NCI-H345 treated with DMSO at 0.1 percent for 48 hours (cell line): ENCODE measurements around the gene CAMK4.
A peak's percentile ranks its signal among the peaks of the same experiment; 100 is the strongest.
"Not testable (repeated sequence)": the region's sequence is repeated elsewhere in the genome, so short reads cannot be mapped to it uniquely, and the experiment has no call there.

Experiments used
- DNase-seq: peaks from one replicate; lab custom pipeline; 2025; ENCODE audit not compliant: unreplicated experiment; lab: John Stamatoyannopoulos, UW

CAMK4 gene

DNA sequence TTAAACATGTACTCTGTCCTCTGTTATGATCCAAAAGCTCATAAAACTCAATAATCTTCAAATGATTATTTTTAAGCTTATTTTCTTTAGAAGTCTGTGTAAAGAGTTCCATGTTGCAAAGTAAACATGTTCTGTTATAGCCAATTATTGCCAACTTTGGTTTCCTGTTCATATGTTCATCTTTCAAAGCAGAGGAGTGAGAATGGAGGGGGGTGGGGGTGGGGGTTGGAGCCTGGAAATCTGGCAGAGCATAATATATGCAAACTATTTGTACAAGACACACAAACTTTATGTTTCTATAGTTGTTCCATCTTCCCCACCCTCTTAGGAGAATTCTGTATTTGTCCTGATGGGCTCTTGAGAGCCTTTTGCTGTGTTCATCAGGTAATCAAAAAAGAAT is 153.1 kb downstream of the CAMK4 start:
- no peak for DNase-seq

GRCh38 chr5:111379391-111379816 is 155.2 kb downstream of the CAMK4 start:
- DNase-seq, result no peak

DNA sequence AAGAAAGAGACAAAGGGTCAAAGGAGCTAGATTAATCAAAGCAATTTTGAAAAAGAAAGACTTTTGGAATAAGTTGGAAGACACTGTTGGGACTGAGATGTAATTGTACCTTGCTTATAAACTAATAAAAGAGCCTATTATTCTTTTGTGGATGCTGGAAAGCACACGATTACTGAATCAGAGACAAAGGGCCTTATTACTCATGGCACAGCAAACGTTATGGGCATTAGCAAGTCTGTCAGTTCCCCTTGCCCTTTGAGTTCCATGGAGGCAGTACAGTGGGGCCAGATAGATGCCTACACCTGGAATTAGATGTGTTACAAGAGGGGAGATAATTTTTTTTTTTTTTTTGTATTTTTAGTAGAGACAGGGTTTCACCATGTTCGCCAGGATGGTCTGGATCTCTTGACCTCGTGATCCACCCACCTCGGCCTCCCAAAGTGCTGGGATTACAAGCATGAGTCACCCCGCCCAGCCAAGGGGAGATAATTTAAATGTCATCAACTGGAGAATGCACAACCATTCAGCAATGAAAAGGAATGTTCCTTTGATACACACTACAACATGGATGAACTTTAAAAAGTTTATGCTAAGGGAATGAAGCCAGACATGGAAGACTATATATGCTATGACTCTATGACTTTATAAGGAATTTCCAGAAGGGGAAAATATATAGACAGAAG is 159.2 kb downstream of the CAMK4 start:
- DNase-seq, result no peak

DNA sequence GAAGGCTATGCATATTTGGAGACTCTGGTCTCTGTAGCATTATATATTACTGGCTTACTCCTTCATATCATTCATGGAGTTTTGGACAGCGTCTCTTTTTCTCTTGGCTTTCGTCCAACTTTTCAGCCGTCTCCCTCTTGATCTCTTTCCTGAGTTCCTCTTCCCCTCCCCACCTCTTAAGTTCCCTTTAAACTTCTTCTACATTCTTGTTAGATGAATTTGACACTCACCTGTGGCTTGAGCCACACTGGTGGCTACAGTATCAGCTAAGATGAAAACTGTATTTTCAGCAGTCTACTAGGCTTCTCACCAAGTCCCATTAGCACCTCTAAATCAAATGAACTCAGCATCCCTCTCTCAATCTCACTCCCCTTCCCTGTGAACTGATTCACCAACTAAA is 160.0 kb downstream of the CAMK4 start:
- DNase-seq, result no peak

- DNase-seq, result no peak
Measured at GRCh38 chr5:111385051-111385450, 160.9 kb downstream of the CAMK4 start.

DNA sequence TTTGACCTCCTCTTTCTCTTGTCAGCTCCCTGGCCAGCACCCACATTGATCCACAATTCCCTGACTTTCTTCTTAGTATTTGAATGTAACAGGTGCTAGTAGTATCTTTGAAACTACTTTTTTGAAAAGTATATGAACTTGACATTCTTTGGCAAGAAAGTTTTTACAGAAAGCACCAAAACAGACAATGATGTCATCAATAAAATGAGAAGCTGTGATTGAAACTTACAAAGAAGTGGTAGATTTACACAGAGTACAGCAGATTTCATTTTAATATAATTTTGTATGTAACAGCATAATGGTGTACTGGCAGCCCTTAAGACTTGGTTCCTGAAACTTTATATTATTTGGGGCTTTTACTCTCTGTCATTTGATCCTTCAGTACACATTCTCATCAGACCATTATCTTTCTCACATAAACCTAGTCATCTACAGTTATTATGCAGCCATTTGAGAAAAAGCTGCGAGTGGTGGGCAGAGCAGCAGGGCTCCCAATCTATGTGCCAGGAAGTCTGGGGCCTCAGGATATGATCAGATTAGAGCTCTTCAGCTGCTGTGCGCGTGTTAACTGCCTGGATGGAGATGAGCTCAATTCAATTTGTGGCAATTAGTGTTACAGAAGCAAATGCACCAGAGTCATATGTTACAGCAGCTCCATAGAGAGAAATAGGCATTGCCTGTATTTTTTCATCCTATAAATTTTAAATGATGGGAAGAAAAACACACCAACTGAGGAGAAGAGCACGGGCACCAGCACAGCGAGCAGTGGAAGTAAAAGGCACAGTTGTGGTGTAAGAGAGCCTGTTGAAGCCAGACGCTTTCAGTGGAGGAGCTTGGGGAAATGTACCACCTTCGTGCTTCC is 162.0 kb downstream of the CAMK4 start:
- DNase-seq, result peak; percentile 4

GRCh38 chr5:111386832-111387162 is 162.6 kb downstream of the CAMK4 start:
- no peak for DNase-seq

DNA sequence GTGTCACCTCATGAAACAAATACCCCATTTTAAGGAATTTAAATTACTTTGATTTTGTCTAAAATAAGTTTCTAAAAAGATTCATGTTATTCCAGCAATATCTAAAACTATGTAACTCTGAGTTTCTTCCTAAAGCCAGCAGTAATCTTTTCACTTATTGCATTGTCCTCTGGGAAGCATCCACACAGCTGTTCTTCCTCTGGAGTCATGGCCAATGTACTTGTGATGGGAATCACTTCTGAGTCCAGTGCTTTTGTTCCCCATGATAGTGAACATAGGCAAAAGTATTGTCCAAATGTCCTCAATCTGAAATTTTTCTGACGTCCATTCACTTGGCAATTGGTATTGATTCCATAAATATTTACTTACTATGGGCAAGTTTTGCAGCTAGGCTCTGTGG is 163.2 kb downstream of the CAMK4 start:
- DNase-seq, result no peak

DNA sequence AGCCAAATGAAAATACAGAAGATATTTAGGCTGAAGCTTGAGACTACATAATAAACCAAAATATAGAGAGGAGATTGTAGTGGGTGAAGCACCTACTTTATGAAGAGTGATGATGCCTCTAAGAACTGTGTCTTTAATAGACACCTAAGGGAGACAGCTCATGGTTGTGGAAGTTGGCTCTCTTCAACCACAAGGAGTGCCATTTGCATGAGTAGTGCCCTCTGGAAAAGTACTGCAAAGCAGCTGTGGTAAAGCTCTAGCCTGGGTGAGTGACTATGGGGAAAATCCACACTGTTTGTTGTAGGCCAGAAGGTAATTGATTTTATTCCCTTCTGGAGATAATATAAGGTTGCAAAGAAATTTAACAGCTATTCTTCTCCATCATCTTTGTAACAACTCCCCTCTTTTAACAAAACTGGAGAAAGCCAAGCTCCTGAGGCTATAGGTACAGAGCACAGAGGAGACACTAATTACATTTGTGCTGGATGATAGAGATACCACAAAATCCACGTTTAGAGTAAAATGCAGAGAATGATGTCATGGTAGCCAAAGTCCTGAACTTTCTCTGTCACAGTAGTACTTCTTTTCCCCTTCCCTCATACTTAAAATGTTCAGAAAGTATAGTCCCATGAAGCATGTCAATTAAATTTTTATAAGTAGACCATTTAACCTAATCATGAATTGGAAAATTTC is 165.4 kb downstream of the CAMK4 start:
- DNase-seq, result no peak

DNA sequence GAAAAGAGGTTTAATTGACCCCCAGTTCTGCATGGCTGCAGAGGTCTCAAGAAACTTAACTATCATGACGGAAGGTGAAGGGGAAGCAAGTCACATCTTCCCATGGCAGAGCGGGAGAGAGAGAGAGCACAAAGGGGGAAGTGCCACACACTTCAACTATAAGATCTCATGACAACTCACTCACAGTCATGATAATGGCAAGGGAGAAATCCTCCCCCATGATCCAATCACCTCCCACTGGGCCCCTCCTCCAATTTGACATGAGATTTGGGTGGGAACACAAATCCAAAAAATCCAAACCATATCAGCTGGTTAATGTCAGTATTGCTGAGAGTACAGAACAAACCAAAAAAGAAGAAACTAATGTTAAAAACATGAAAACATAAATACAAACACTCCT is 168.0 kb downstream of the CAMK4 start:
- DNase-seq, result no peak

GRCh38 chr5:111394586-111394985 is 170.4 kb downstream of the CAMK4 start:
- no peak for DNase-seq

- no peak for DNase-seq
Measured at GRCh38 chr5:111398013-111398412, 173.8 kb downstream of the CAMK4 start.

DNA sequence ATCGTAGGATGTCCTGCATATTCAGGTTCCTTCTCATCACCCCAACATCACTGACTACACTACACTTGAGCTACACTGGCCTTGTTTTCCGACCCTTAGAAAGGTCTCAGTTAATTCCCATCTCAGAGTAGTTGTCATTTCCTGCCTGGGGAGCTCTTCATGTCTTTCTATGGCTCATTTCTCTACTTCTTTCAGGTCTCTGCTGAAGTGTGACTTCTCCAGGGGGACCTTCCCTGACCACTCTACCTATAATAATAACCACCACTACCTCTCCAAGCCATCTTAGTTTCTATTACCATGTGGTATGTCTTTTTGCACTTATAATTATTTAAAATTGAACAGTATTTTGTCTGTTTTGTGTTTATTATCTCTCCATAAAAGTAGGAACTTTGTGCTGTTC is 174.9 kb downstream of the CAMK4 start:
- DNase-seq, result no peak

DNA sequence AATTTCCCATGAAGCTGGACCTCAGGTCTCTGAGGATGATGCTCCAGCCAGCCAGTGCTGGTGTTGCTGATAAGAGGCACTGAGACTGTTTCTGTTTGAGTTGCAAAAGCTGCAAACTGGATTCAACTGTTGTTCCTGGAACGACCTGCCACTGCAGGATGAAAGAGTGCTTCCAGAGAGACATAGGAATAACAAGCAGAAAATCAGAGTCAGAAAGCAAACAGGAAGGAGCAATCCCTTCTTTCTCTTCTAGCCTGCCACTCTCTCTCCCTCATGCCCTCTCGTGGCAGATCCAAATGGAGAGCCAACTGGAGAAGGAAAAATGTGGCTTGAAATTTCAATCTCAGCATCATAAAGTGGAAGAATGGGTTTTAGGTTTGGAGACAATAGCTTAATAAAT is 177.7 kb downstream of the CAMK4 start:
- no peak for DNase-seq

- no peak for DNase-seq
Measured at GRCh38 chr5:111404270-111404769, 180.1 kb downstream of the CAMK4 start.

GRCh38 chr5:111407562-111407961 is 183.4 kb downstream of the CAMK4 start:
- DNase-seq, result no peak

DNA sequence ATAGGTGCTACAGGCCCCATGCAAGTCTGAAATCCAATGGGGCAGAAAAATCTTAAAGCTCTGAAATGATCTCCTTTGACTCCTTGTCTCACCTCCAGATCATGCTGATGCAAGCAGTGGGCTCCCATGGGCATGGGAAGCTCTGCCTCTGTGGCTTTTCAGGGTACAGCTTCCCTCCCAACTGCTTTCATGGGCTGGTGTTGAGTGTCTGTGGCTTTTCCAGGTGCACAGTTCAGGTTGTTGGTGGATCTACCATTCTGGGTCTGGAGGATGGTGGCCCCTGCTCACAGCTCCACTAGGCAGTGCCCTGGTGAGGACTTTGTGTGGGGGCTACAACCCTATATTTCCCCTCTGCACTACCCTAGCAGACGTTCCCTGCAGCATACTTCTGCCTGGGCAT is 184.6 kb downstream of the CAMK4 start:
- no peak for DNase-seq

DNA sequence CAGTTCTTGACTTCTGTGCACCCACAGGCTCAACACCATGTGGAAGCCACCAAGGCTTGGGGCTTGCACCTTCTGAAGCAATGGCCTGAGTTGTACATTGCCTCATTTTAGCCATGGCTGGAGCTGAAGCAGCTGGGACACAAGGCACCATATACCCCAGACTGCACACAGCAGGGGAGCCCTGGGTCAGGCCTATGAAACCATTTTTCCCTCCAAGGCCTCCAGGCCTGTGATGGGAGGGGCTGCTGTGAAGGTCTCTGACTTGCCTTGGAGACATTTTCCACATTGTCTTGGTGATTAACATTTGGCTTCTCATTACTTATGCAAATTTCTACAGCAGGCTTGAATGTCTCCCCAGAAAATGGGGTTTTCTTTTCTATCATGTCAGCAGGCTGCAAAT is 185.1 kb downstream of the CAMK4 start:
- not testable (repeated sequence) for DNase-seq

GRCh38 chr5:111410067-111410466 is 185.9 kb downstream of the CAMK4 start:
- not testable (repeated sequence) for DNase-seq

DNA sequence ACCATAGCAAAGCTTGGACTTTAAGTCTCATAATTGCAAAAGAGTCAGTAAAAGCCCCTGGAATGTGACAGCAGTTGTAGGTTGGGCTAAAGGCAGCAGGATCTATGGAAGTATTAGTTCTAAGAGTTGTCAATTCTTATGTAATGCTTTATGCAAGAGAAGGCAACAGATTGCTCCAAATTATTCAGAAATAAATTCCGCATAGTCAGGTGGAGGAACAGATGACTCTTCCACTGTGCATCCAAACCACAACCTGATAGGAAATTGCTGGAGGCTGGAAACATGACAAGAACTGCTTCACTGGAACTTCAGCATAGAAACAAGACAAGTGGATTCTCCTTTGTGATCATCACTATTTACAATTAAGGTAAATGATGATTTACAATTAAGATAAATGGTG is 187.1 kb downstream of the CAMK4 start:
- DNase-seq, result no peak

DNA sequence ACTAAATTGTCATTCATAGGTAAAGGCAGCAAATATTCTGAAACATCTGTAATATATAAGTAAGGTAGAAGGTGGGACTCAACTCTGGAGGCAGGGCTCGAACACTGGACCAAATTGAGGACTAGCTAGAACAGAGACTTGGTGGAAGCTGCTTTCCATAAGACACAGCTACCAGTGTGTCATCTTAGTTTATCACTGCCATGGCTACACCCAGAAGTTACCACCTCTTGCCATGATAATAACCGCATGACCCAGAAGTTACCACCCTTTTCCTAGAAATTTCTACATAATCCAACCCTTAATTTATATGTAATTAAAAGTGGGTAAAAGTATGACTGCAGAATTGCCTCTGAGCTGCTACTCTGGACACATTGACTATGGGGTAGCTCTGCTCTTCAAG is 188.4 kb downstream of the CAMK4 start:
- DNase-seq, result no peak

GRCh38 chr5:111415053-111415452 is 190.9 kb downstream of the CAMK4 start:
- no peak for DNase-seq
